H1 (cell line): ENCODE measurements around the gene ARHGEF2. TPM values are rescaled to one million over a fixed set of nuclear protein-coding genes. Genes with fewer than 3 reads are reported as not detected.

Source experiments
- CTCF ChIA-PET: fragments of 300-600 bp; sonication (Branson Sonifier 250); formaldehyde crosslinking; loops from one replicate; lab custom pipeline; 2021; ENCODE audit not compliant: partially characterized antibody; lab: Charles Lee
- POLR2A ChIA-PET: fragments of 300-600 bp; sonication (Branson Sonifier 250); formaldehyde crosslinking; loops from one replicate; lab custom pipeline; 2021; ENCODE audit warnings: inconsistent platforms; ENCODE audit not compliant: partially characterized antibody; lab: Charles Lee
- DNase-seq, 2 experiments: peaks; one replicate each; pipeline versions ENCODE4 v3.0.0 to v3.0.0-alpha.2; 2010 to 2022; ENCODE audit warnings: low spot score in 2 of 2, low read depth in 1 of 2, mixed read lengths in 1 of 2
- FAIRE-seq: peaks from 2 replicates; lab custom pipeline; 2011; peaks lifted over from hg19 to GRCh38; lab: Jason Lieb, UNC
- H2AFZ ChIP-seq: 2 replicates; pipeline ENCODE4 v1.8.1; 2012; ENCODE audit warnings: low read length, inconsistent platforms
- H2AK5ac ChIP-seq: 2 replicates; pipeline ENCODE4 v1.6.1; 2013; ENCODE audit warnings: low read depth, low read length
- H2BK120ac ChIP-seq: replicated peaks from 2 replicates; pipeline ENCODE3; 2013; ENCODE audit warnings: low read depth, low read length, inconsistent platforms
- H2BK12ac ChIP-seq: 2 replicates; pipeline ENCODE4 v1.6.1; 2013; ENCODE audit warnings: low read depth, low read length
- H2BK15ac ChIP-seq: 2 replicates; pipeline ENCODE4 v1.6.1; 2013; ENCODE audit warnings: low read length
- H2BK20ac ChIP-seq: 2 replicates; pipeline ENCODE4 v1.6.1; 2013; ENCODE audit warnings: low read length
- H2BK5ac ChIP-seq: 2 replicates; pipeline ENCODE4 v1.6.1; 2013; ENCODE audit warnings: low read depth, low read length
- H3K14ac ChIP-seq: 2 replicates; pipeline ENCODE4 v1.6.1; 2013; ENCODE audit warnings: inconsistent platforms; ENCODE audit not compliant: insufficient read length
- H3K18ac ChIP-seq: 2 replicates; pipeline ENCODE4 v1.6.1; 2013; ENCODE audit warnings: low read length; ENCODE audit errors: extremely low read depth
- H3K23ac ChIP-seq: 2 replicates; pipeline ENCODE4 v1.6.1; 2013; ENCODE audit warnings: inconsistent platforms; ENCODE audit not compliant: insufficient read length
- H3K23me2 ChIP-seq: 2 replicates; pipeline ENCODE4 v1.6.1; 2013; ENCODE audit warnings: low read depth, low read length
- H3K27ac ChIP-seq: 2 replicates; pipeline ENCODE4 v1.6.1; 2011; ENCODE audit warnings: low read depth, low read length, inconsistent platforms
- H3K27me3 ChIP-seq, 4 experiments: replicated peaks in 1 of 4; 1 replicate in 1 of 4; 2 replicates in 3 of 4; pipeline versions ENCODE4 v1.6.1 to v1.8.1; 2011 to 2013; ENCODE audit warnings: low read length in 3 of 4, mild to moderate bottlenecking in 3 of 4, inconsistent platforms in 2 of 4, mixed read lengths in 2 of 4, moderate library complexity in 1 of 4; ENCODE audit not compliant: control insufficient read depth in 3 of 4, insufficient read depth in 3 of 4; ENCODE audit errors: extremely low read depth in 1 of 4
- H3K36me3 ChIP-seq, 4 experiments: 2 replicates each; pipeline versions ENCODE4 v1.6.1 to v1.8.1; 2011 to 2013; ENCODE audit warnings: mild to moderate bottlenecking in 4 of 4, low read length in 3 of 4, moderate library complexity in 2 of 4, control low read depth in 1 of 4, inconsistent platforms in 1 of 4; ENCODE audit not compliant: insufficient read depth in 4 of 4, control insufficient read depth in 2 of 4
- H3K4ac ChIP-seq: replicated peaks from 2 replicates; pipeline ENCODE3; 2013; ENCODE audit warnings: low read length, low read depth, mixed read lengths, inconsistent platforms; ENCODE audit not compliant: insufficient read length
- H3K4me1 ChIP-seq, 4 experiments: replicated peaks in 1 of 4; 1 replicate in 1 of 4; 2 replicates in 3 of 4; pipeline versions ENCODE4 v1.6.1 to v1.8.1; 2011 to 2013; ENCODE audit warnings: low read length in 3 of 4, inconsistent platforms in 2 of 4, mixed read lengths in 1 of 4; ENCODE audit not compliant: insufficient read depth in 4 of 4, control insufficient read depth in 3 of 4
- H3K4me2 ChIP-seq, 2 experiments: 2 replicates each; pipeline versions ENCODE4 v1.6.1 to v1.8.1; 2011 to 2013; ENCODE audit warnings: low read depth in 2 of 2, low read length in 2 of 2, control low read depth in 1 of 2, inconsistent platforms in 1 of 2, mild to moderate bottlenecking in 1 of 2; ENCODE audit not compliant: insufficient read depth in 1 of 2
- H3K4me3 ChIP-seq, 4 experiments: fragments of 200-600, 300-600 bp in 1 of 4; sonication (generic), shearing (Covaris generic), sonication (Bioruptor Twin) in 1 of 4; 2 replicates each; pipeline versions ENCODE4 v1.5.1 to v1.8.1; 2011 to 2016; ENCODE audit warnings: low read length in 4 of 4, low read depth in 3 of 4, control low read depth in 2 of 4, inconsistent platforms in 2 of 4, mild to moderate bottlenecking in 2 of 4, mixed read lengths in 1 of 4, moderate library complexity in 1 of 4; ENCODE audit not compliant: insufficient read depth in 2 of 4; ENCODE audit errors: extremely low read depth in 1 of 4
- H3K56ac ChIP-seq: replicated peaks from 2 replicates; pipeline ENCODE3; 2013; ENCODE audit warnings: low read depth, mild to moderate bottlenecking, mixed read lengths, low read length, inconsistent platforms; ENCODE audit not compliant: insufficient read length
- H3K79me1 ChIP-seq: 2 replicates; pipeline ENCODE4 v1.6.1; 2013; ENCODE audit warnings: low read depth, low read length, control low read depth
- H3K79me2 ChIP-seq, 2 experiments: 2 replicates each; pipeline versions ENCODE4 v1.6.1 to v1.8.1; 2012 to 2013; ENCODE audit warnings: low read length in 2 of 2, mild to moderate bottlenecking in 2 of 2, inconsistent platforms in 1 of 2; ENCODE audit not compliant: insufficient read depth in 2 of 2, control insufficient read depth in 1 of 2
- H3K9ac ChIP-seq, 4 experiments: replicated peaks in 1 of 4; 1 replicate in 1 of 4; 2 replicates in 3 of 4; pipeline versions ENCODE4 v1.6.1 to v1.8.1; 2011 to 2013; ENCODE audit warnings: low read depth in 3 of 4, low read length in 3 of 4, control low read depth in 2 of 4, mild to moderate bottlenecking in 2 of 4, moderate library complexity in 2 of 4, inconsistent platforms in 1 of 4; ENCODE audit errors: extremely low read depth in 1 of 4
- H3K9me3 ChIP-seq, 2 experiments: 2 replicates each; pipeline versions ENCODE4 v1.6.1 to v1.8.1; 2012 to 2013; ENCODE audit warnings: mild to moderate bottlenecking in 2 of 2, moderate library complexity in 2 of 2, control low read depth in 1 of 2, inconsistent platforms in 1 of 2, low read depth in 1 of 2, low read length in 1 of 2, mixed read lengths in 1 of 2; ENCODE audit not compliant: insufficient read depth in 2 of 2
- H4K20me1 ChIP-seq, 2 experiments: replicated peaks in 1 of 2; 2 replicates each; pipeline versions ENCODE3 to v1.8.1; 2011 to 2013; ENCODE audit warnings: inconsistent platforms in 2 of 2, low read length in 2 of 2, mild to moderate bottlenecking in 1 of 2; ENCODE audit not compliant: insufficient read depth in 2 of 2, control insufficient read depth in 1 of 2
- H4K5ac ChIP-seq: 2 replicates; pipeline ENCODE4 v1.6.1; 2013; ENCODE audit warnings: low read length, low read depth, mixed read lengths, inconsistent platforms; ENCODE audit not compliant: insufficient read length
- H4K8ac ChIP-seq: 2 replicates; pipeline ENCODE4 v1.8.0; 2013; ENCODE audit warnings: mild to moderate bottlenecking, moderate library complexity, low read length, inconsistent platforms; ENCODE audit not compliant: insufficient read depth; ENCODE audit errors: extremely low read depth
- H4K91ac ChIP-seq: replicated peaks from 2 replicates; pipeline ENCODE3; 2013; ENCODE audit warnings: low read length, mixed read lengths, inconsistent platforms; ENCODE audit not compliant: insufficient read length
- GABPA ChIP-seq: IDR thresholded peaks from 2 replicates; pipeline ENCODE4 v1.6.1; 2011; ENCODE audit warnings: mild to moderate bottlenecking, low read length, moderate library complexity, borderline replicate concordance; ENCODE audit not compliant: insufficient read depth
- WGBS, 2 experiments: shearing (Covaris generic) in 1 of 2; methylation state at CpG; one replicate each; pipeline versions ENCODE4 v1.1.6 to v1.1.7; 2013 to 2015; ENCODE audit warnings: low lambda C conversion rate in 2 of 2, mixed read lengths in 2 of 2, inconsistent platforms in 1 of 2, low coverage in 1 of 2, missing lambda C conversion rate in 1 of 2; ENCODE audit not compliant: insufficient replicate concordance in 2 of 2, insufficient coverage in 1 of 2, insufficient read length in 1 of 2; ENCODE audit errors: extremely low coverage in 1 of 2, missing lambda C conversion rate in 1 of 2; 5-methylcytosine and 5-hydroxymethylcytosine counted together
- polyA plus RNA-seq, 7 experiments: library from polyadenylated mRNA; depleted of rRNA in 3 of 7; stranded (reverse) in 5 of 7; unstranded in 2 of 7; fragments of >200 nt in 5 of 7; fragments of 200-250 nt in 2 of 7; gene quantifications; 1 replicate in 5 of 7; 2 replicates in 1 of 7; 4 replicates in 1 of 7; pipeline versions ENCODE4 v1.2.1 to v1.2.3, GENCODE V29; 2011 to 2013; ENCODE audit warnings: missing spikeins in 2 of 7, mixed read lengths in 2 of 7
- total RNA-seq: library from RNA; stranded (reverse); fragmentation: NEBNext Ultra II Directional; extraction: Animal tissue kit (Norgen Biotek cat#: 25700); gene quantifications from 2 replicates; pipeline ENCODE4 v1.2.1, GENCODE V29; 2021

ARHGEF2 gene
- total and polyA plus RNA-seq, 2 of the 8 experiments (the other 6 are each of a cell fraction or from before 2014, with no cell fraction given) = 42.7 to 80.5 TPM

- peaks cover 0 to 33% (median 17%) of the 10 kb centered on the region in 4 experiments; a peak in 6 of 7 replicates for H3K4me1 ChIP-seq
- H3K9ac ChIP-seq = no peak overlapping the region
- no peak overlapping the region for H2BK20ac ChIP-seq
- no peak overlapping the region for H2AK5ac ChIP-seq
- H3K56ac ChIP-seq = no peak overlapping the region
- H4K91ac ChIP-seq = no peak overlapping the region
- H3K23me2 ChIP-seq = no peaks in the 10 kb centered on the region
- H4K20me1 ChIP-seq = peaks cover 17 to 31% of the 10 kb centered on the region in 2 experiments
- no peak overlapping the region for H3K18ac ChIP-seq
- no peaks in the 10 kb centered on the region for H3K9me3 ChIP-seq
- H3K79me2 ChIP-seq = peaks cover 11 to 57% of the 10 kb centered on the region in 2 experiments
- H4K8ac ChIP-seq = no peak overlapping the region
- no peak overlapping the region for H3K4me3 ChIP-seq
- H2BK15ac ChIP-seq = no peak overlapping the region
- no peak overlapping the region for H3K14ac ChIP-seq
- FAIRE-seq (no peak), DNase-seq (no peak)
- no peak overlapping the region for H2BK12ac ChIP-seq
- 0 out of 2 replicates have a peak overlapping the region, but pooled peaks have one; percentile 44 for H3K27ac ChIP-seq
- H3K23ac ChIP-seq = no peak overlapping the region
- H3K36me3 ChIP-seq = peaks cover 17 to 42% (median 29%) of the 10 kb centered on the region in 4 experiments
- peaks cover 29% of the 10 kb centered on the region for H3K79me1 ChIP-seq
- no peak overlapping the region for H3K4me2 ChIP-seq
- no peak overlapping the region for H2BK120ac ChIP-seq
- WGBS, 2 experiments = 91% methylated on average over 3 of the region's 3 CpGs; no CpG with 5 or more reads in 1 of the 2 experiments
- no peak overlapping the region for H4K5ac ChIP-seq
- H3K27me3 ChIP-seq = no peaks in the 10 kb centered on the region
- H2BK5ac ChIP-seq = no peak overlapping the region
- no peak overlapping the region for H3K4ac ChIP-seq
- H2AFZ ChIP-seq = no peak overlapping the region
- CTCF ChIA-PET = interaction anchor here (0.7 to 6.7 kb wide), 12 partner anchors 9 to 173 kb away, joined by 3 to 79 read pairs (median 8); partner anchors contain the start of genes ARHGEF2, LAMTOR2 and UBQLN4
- POLR2A ChIA-PET = interaction anchor here (0.9 to 16.7 kb wide), 6 partner anchors 16 to 115 kb away, joined by 3 to 282 read pairs (median 7); partner anchors contain the start of genes ARHGEF2 and KHDC4
- no peak for TF ChIP-seq GABPA
Observed at GRCh38 chr1:155968670-155969069, 9.7 kb downstream of the ARHGEF2 start.
